Muscle layer of duodenum (tissue), 2 donors: ENCODE data around the gene GALR2.
A peak's percentile ranks its signal among the peaks of the same experiment; 100 is the strongest.
"Not testable (repeated sequence)": the region's sequence is repeated elsewhere in the genome, so short reads cannot be mapped to it uniquely, and the experiment has no call there.

Source experiments
- H3K27ac ChIP-seq: one replicate; pipeline ENCODE4 v1.7.0; 2013; ENCODE audit warnings: mild to moderate bottlenecking, low read length
- H3K27me3 ChIP-seq: one replicate; pipeline ENCODE4 v1.7.0; 2013; ENCODE audit warnings: low read depth, mild to moderate bottlenecking, control low read depth, low read length
- H3K36me3 ChIP-seq, 2 donors: one replicate each; pipeline ENCODE4 v1.7.0; 2013; ENCODE audit warnings: low read length in 2 of 2, control low read depth in 1 of 2, mild to moderate bottlenecking in 1 of 2; ENCODE audit not compliant: insufficient read depth in 2 of 2, control insufficient read depth in 1 of 2
- H3K4me1 ChIP-seq, 2 donors: one replicate each; pipeline ENCODE4 v1.7.0; 2013; ENCODE audit warnings: low read length in 2 of 2, mild to moderate bottlenecking in 2 of 2, control low read depth in 1 of 2, moderate library complexity in 1 of 2; ENCODE audit not compliant: insufficient read depth in 2 of 2, control insufficient read depth in 1 of 2
- H3K4me3 ChIP-seq, 2 donors: one replicate each; pipeline ENCODE4 v1.7.0; 2013; ENCODE audit warnings: low read length in 2 of 2, low read depth in 1 of 2, mild to moderate bottlenecking in 1 of 2
- H3K9me3 ChIP-seq, 2 donors: one replicate each; pipeline ENCODE4 v1.7.0; 2013; ENCODE audit warnings: low read length in 2 of 2, control low read depth in 1 of 2, mild to moderate bottlenecking in 1 of 2; ENCODE audit not compliant: control insufficient read depth in 1 of 2
- donor health status: healthy.

Gene GALR2

DNA sequence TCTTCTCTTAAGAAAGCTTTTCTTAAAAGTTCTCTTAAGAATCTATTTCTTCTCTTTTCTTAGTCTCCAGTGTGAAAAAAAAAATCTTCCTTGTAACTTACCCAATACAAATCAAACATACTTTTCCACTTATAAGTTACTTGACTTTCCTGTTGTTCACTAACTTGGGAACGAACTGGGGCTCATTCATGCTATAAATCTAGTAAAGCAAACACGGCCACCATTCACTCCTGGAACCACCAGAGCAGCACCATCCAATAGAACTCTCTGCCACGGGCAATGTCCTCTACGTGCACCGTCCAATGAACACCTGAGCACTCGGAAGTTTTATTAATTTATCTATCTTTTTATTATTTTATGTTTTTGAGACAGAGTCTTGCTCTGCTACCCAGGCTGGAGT is 23.0 kb upstream of the GALR2 start:
- no peaks in the 10 kb centered on the region for H3K27me3 ChIP-seq
- H3K9me3 ChIP-seq: no peaks in the 10 kb centered on the region
- H3K4me1 ChIP-seq: peaks cover 0 to 14% of the 10 kb centered on the region in 2 donors
- no peak overlapping the region for H3K4me3 ChIP-seq
- peaks cover 51 to 52% of the 10 kb centered on the region in 2 donors for H3K36me3 ChIP-seq
- no peak overlapping the region for H3K27ac ChIP-seq

GRCh38 chr17:76053246-76054111 is 21.1 kb upstream of the GALR2 start:
- H3K9me3 ChIP-seq: no peaks in the 10 kb centered on the region
- H3K27me3 ChIP-seq: no peaks in the 10 kb centered on the region
- H3K27ac ChIP-seq: no peak overlapping the region
- peaks cover 51 to 54% of the 10 kb centered on the region in 2 donors for H3K36me3 ChIP-seq
- peaks cover 0 to 9% of the 10 kb centered on the region in 2 donors for H3K4me1 ChIP-seq
- peak overlapping the region in 1 of 2 donors; percentile 39 for H3K4me3 ChIP-seq

GRCh38 chr17:76054112-76054476 is 20.5 kb upstream of the GALR2 start:
- H3K27me3 ChIP-seq: no peaks in the 10 kb centered on the region
- H3K36me3 ChIP-seq: peaks cover 51 to 57% of the 10 kb centered on the region in 2 donors
- no peak overlapping the region for H3K27ac ChIP-seq
- no peak overlapping the region for H3K4me3 ChIP-seq
- H3K9me3 ChIP-seq: no peaks in the 10 kb centered on the region
- H3K4me1 ChIP-seq: peaks cover 0 to 3% of the 10 kb centered on the region in 2 donors

GRCh38 chr17:76056882-76057281 is 17.7 kb upstream of the GALR2 start:
- H3K27me3 ChIP-seq: no peaks in the 10 kb centered on the region
- H3K9me3 ChIP-seq: no peaks in the 10 kb centered on the region
- H3K36me3 ChIP-seq: peaks cover 46 to 69% of the 10 kb centered on the region in 2 donors
- no peaks in the 10 kb centered on the region for H3K4me1 ChIP-seq
- H3K27ac ChIP-seq: no peak overlapping the region
- no peak overlapping the region for H3K4me3 ChIP-seq

DNA sequence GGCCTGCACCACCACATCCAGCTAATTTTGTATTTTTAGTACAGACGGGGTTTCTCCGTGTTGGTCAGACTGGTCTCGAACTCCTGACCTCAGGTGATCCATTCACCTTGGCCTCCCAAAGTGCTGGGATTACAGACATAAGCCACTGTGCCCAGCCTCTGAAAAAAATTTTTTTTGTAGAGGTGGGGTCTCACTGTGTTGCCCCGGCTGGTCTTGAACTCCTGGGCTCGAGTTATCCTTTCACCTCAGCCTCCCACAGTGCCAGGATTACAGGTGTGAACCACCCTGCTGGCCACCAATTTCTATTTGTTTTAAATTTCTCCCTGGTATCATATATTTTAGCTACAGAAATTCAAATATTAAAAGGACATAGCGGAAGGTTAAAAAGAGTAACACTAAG is 16.3 kb upstream of the GALR2 start:
- not testable (repeated sequence) for H3K9me3 ChIP-seq, H3K4me1 ChIP-seq, H3K27me3 ChIP-seq, H3K4me3 ChIP-seq, H3K27ac ChIP-seq
- peaks cover 45 to 76% of the 10 kb centered on the region in 2 donors for H3K36me3 ChIP-seq

GRCh38 chr17:76063875-76064546 is 10.6 kb upstream of the GALR2 start:
- Histone ChIP-seq H3K36me3 (peaks cover 52 to 85% of the 10 kb centered on the region in 2 donors), H3K4me1 (no peaks in the 10 kb centered on the region), H3K27ac (no peak overlapping the region), H3K4me3 (no peak overlapping the region), H3K9me3 (no peaks in the 10 kb centered on the region), H3K27me3 (no peaks in the 10 kb centered on the region)

- Histone ChIP-seq H3K4me3 (no peak overlapping the region), H3K36me3 (peaks cover 44 to 70% of the 10 kb centered on the region in 2 donors), H3K9me3 (no peaks in the 10 kb centered on the region), H3K27ac (no peak overlapping the region), H3K4me1 (peaks cover 2 to 10% of the 10 kb centered on the region in 2 donors), H3K27me3 (no peaks in the 10 kb centered on the region)
Measured at GRCh38 chr17:76065775-76066174, 8.8 kb upstream of the GALR2 start.

DNA sequence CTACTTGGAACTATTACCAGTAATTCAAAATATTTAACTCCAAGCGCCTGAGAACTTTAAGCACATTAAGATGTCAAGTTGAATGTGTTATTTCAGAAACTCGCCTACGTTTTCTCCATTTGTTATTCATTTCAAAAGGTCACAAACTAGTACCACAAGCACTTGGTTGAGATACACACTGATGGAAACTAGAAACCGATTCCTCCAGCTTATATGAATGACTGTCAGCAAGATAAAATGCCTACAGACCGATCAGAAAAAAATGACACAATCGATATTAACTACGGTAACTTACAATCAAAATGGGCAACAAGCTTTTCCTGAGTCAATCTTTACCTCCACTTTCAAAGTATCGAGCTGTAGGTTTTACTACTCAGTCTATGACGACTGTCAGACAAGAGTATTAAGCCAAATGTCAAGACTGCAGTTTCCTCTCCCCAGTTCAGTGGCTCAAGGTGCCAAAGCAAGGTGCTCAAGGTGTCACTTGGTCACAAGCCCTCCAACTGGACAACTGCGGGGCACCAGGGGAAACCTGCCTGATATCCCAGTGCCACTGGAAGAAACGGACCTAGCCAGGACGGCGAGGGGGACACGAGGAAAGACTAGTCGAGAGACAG is 2.9 kb upstream of the GALR2 start:
- peak overlapping the region; percentile 80 to 96 for H3K4me3 ChIP-seq
- H3K9me3 ChIP-seq: no peaks in the 10 kb centered on the region
- H3K4me1 ChIP-seq: peaks cover 5 to 50% of the 10 kb centered on the region in 2 donors
- H3K27me3 ChIP-seq: peaks cover 28% of the 10 kb centered on the region
- peaks cover 12 to 17% of the 10 kb centered on the region in 2 donors for H3K36me3 ChIP-seq
- peak overlapping the region; percentile 80 for H3K27ac ChIP-seq

- Histone ChIP-seq H3K36me3 (peaks cover 6 to 11% of the 10 kb centered on the region in 2 donors), H3K27ac (peak within 1 kb of the TSS; percentile 80), H3K4me1 (peaks cover 5 to 57% of the 10 kb centered on the region in 2 donors), H3K4me3 (peak within 1 kb of the TSS; percentile 80 to 96), H3K9me3 (no peaks in the 10 kb centered on the region), H3K27me3 (peaks cover 35% of the 10 kb centered on the region)
Measured at GRCh38 chr17:76072148-76072858, 2.3 kb upstream of the GALR2 start, which contains the start of gene SRP68. SRP68 (minus strand) TSS chr17:76072517; CDS start chr17:76072491, 26 bp downstream.

- peak overlapping the region; percentile 26 to 52 for H3K4me3 ChIP-seq
- H3K27ac ChIP-seq: no peak overlapping the region
- peaks cover 59% of the 10 kb centered on the region for H3K27me3 ChIP-seq
- H3K36me3 ChIP-seq: no peaks in the 10 kb centered on the region
- H3K4me1 ChIP-seq: peaks cover 5 to 64% of the 10 kb centered on the region in 2 donors
- H3K9me3 ChIP-seq: no peaks in the 10 kb centered on the region
Measured at GRCh38 chr17:76075364-76076145, 974 bp downstream of the GALR2 start.
